ENCODE results near the gene RBBP4.

- TF ChIP-seq CTCF (IDR thresholded peaks at IDR 0.05 in 4 of 5, conservative IDR thresholded peaks at IDR 0.05 in 1 of 5): no peak
- no peak for TF ChIP-seq POLR2A (IDR thresholded peaks at IDR 0.05)
These were observed 34.5 kb downstream of the RBBP4 start for GRCh38 chr1:32685498-32685897.

Measured in gastrocnemius medialis (tissue), 4 donors.